H1 (cell line): ENCODE measurements around the gene TBC1D4. TPM values are rescaled to one million over a fixed set of nuclear protein-coding genes. Genes with fewer than 3 reads are reported as not detected.

ENCODE experiments used
- CTCF ChIA-PET: fragments of 300-600 bp; sonication (Branson Sonifier 250); formaldehyde crosslinking; loops from one replicate; lab custom pipeline; 2021; ENCODE audit not compliant: partially characterized antibody; lab: Charles Lee
- POLR2A ChIA-PET: fragments of 300-600 bp; sonication (Branson Sonifier 250); formaldehyde crosslinking; loops from one replicate; lab custom pipeline; 2021; ENCODE audit warnings: inconsistent platforms; ENCODE audit not compliant: partially characterized antibody; lab: Charles Lee
- DNase-seq, 2 experiments: peaks; one replicate each; pipeline versions ENCODE4 v3.0.0 to v3.0.0-alpha.2; 2010 to 2022; ENCODE audit warnings: low spot score in 2 of 2, low read depth in 1 of 2, mixed read lengths in 1 of 2
- FAIRE-seq: peaks from 2 replicates; lab custom pipeline; 2011; peaks lifted over from hg19 to GRCh38; lab: Jason Lieb, UNC
- H2AFZ ChIP-seq: 2 replicates; pipeline ENCODE4 v1.8.1; 2012; ENCODE audit warnings: low read length, inconsistent platforms
- H2AK5ac ChIP-seq: 2 replicates; pipeline ENCODE4 v1.6.1; 2013; ENCODE audit warnings: low read depth, low read length
- H2BK120ac ChIP-seq: replicated peaks from 2 replicates; pipeline ENCODE3; 2013; ENCODE audit warnings: low read depth, low read length, inconsistent platforms
- H2BK12ac ChIP-seq: 2 replicates; pipeline ENCODE4 v1.6.1; 2013; ENCODE audit warnings: low read depth, low read length
- H2BK15ac ChIP-seq: 2 replicates; pipeline ENCODE4 v1.6.1; 2013; ENCODE audit warnings: low read length
- H2BK20ac ChIP-seq: 2 replicates; pipeline ENCODE4 v1.6.1; 2013; ENCODE audit warnings: low read length
- H2BK5ac ChIP-seq: 2 replicates; pipeline ENCODE4 v1.6.1; 2013; ENCODE audit warnings: low read depth, low read length
- H3K14ac ChIP-seq: 2 replicates; pipeline ENCODE4 v1.6.1; 2013; ENCODE audit warnings: inconsistent platforms; ENCODE audit not compliant: insufficient read length
- H3K18ac ChIP-seq: 2 replicates; pipeline ENCODE4 v1.6.1; 2013; ENCODE audit warnings: low read length; ENCODE audit errors: extremely low read depth
- H3K23ac ChIP-seq: 2 replicates; pipeline ENCODE4 v1.6.1; 2013; ENCODE audit warnings: inconsistent platforms; ENCODE audit not compliant: insufficient read length
- H3K23me2 ChIP-seq: 2 replicates; pipeline ENCODE4 v1.6.1; 2013; ENCODE audit warnings: low read depth, low read length
- H3K27ac ChIP-seq: 2 replicates; pipeline ENCODE4 v1.6.1; 2011; ENCODE audit warnings: low read depth, low read length, inconsistent platforms
- H3K27me3 ChIP-seq, 4 experiments: replicated peaks in 1 of 4; 1 replicate in 1 of 4; 2 replicates in 3 of 4; pipeline versions ENCODE4 v1.6.1 to v1.8.1; 2011 to 2013; ENCODE audit warnings: low read length in 3 of 4, mild to moderate bottlenecking in 3 of 4, inconsistent platforms in 2 of 4, mixed read lengths in 2 of 4, moderate library complexity in 1 of 4; ENCODE audit not compliant: control insufficient read depth in 3 of 4, insufficient read depth in 3 of 4; ENCODE audit errors: extremely low read depth in 1 of 4
- H3K36me3 ChIP-seq, 4 experiments: 2 replicates each; pipeline versions ENCODE4 v1.6.1 to v1.8.1; 2011 to 2013; ENCODE audit warnings: mild to moderate bottlenecking in 4 of 4, low read length in 3 of 4, moderate library complexity in 2 of 4, control low read depth in 1 of 4, inconsistent platforms in 1 of 4; ENCODE audit not compliant: insufficient read depth in 4 of 4, control insufficient read depth in 2 of 4
- H3K4ac ChIP-seq: replicated peaks from 2 replicates; pipeline ENCODE3; 2013; ENCODE audit warnings: low read length, low read depth, mixed read lengths, inconsistent platforms; ENCODE audit not compliant: insufficient read length
- H3K4me1 ChIP-seq, 4 experiments: replicated peaks in 1 of 4; 1 replicate in 1 of 4; 2 replicates in 3 of 4; pipeline versions ENCODE4 v1.6.1 to v1.8.1; 2011 to 2013; ENCODE audit warnings: low read length in 3 of 4, inconsistent platforms in 2 of 4, mixed read lengths in 1 of 4; ENCODE audit not compliant: insufficient read depth in 4 of 4, control insufficient read depth in 3 of 4
- H3K4me2 ChIP-seq, 2 experiments: 2 replicates each; pipeline versions ENCODE4 v1.6.1 to v1.8.1; 2011 to 2013; ENCODE audit warnings: low read depth in 2 of 2, low read length in 2 of 2, control low read depth in 1 of 2, inconsistent platforms in 1 of 2, mild to moderate bottlenecking in 1 of 2; ENCODE audit not compliant: insufficient read depth in 1 of 2
- H3K4me3 ChIP-seq, 4 experiments: fragments of 200-600, 300-600 bp in 1 of 4; sonication (generic), shearing (Covaris generic), sonication (Bioruptor Twin) in 1 of 4; 2 replicates each; pipeline versions ENCODE4 v1.5.1 to v1.8.1; 2011 to 2016; ENCODE audit warnings: low read length in 4 of 4, low read depth in 3 of 4, control low read depth in 2 of 4, inconsistent platforms in 2 of 4, mild to moderate bottlenecking in 2 of 4, mixed read lengths in 1 of 4, moderate library complexity in 1 of 4; ENCODE audit not compliant: insufficient read depth in 2 of 4; ENCODE audit errors: extremely low read depth in 1 of 4
- H3K56ac ChIP-seq: replicated peaks from 2 replicates; pipeline ENCODE3; 2013; ENCODE audit warnings: low read depth, mild to moderate bottlenecking, mixed read lengths, low read length, inconsistent platforms; ENCODE audit not compliant: insufficient read length
- H3K79me1 ChIP-seq: 2 replicates; pipeline ENCODE4 v1.6.1; 2013; ENCODE audit warnings: low read depth, low read length, control low read depth
- H3K79me2 ChIP-seq, 2 experiments: 2 replicates each; pipeline versions ENCODE4 v1.6.1 to v1.8.1; 2012 to 2013; ENCODE audit warnings: low read length in 2 of 2, mild to moderate bottlenecking in 2 of 2, inconsistent platforms in 1 of 2; ENCODE audit not compliant: insufficient read depth in 2 of 2, control insufficient read depth in 1 of 2
- H3K9ac ChIP-seq, 4 experiments: replicated peaks in 1 of 4; 1 replicate in 1 of 4; 2 replicates in 3 of 4; pipeline versions ENCODE4 v1.6.1 to v1.8.1; 2011 to 2013; ENCODE audit warnings: low read depth in 3 of 4, low read length in 3 of 4, control low read depth in 2 of 4, mild to moderate bottlenecking in 2 of 4, moderate library complexity in 2 of 4, inconsistent platforms in 1 of 4; ENCODE audit errors: extremely low read depth in 1 of 4
- H3K9me3 ChIP-seq, 2 experiments: 2 replicates each; pipeline versions ENCODE4 v1.6.1 to v1.8.1; 2012 to 2013; ENCODE audit warnings: mild to moderate bottlenecking in 2 of 2, moderate library complexity in 2 of 2, control low read depth in 1 of 2, inconsistent platforms in 1 of 2, low read depth in 1 of 2, low read length in 1 of 2, mixed read lengths in 1 of 2; ENCODE audit not compliant: insufficient read depth in 2 of 2
- H4K20me1 ChIP-seq, 2 experiments: replicated peaks in 1 of 2; 2 replicates each; pipeline versions ENCODE3 to v1.8.1; 2011 to 2013; ENCODE audit warnings: inconsistent platforms in 2 of 2, low read length in 2 of 2, mild to moderate bottlenecking in 1 of 2; ENCODE audit not compliant: insufficient read depth in 2 of 2, control insufficient read depth in 1 of 2
- H4K5ac ChIP-seq: 2 replicates; pipeline ENCODE4 v1.6.1; 2013; ENCODE audit warnings: low read length, low read depth, mixed read lengths, inconsistent platforms; ENCODE audit not compliant: insufficient read length
- H4K8ac ChIP-seq: 2 replicates; pipeline ENCODE4 v1.8.0; 2013; ENCODE audit warnings: mild to moderate bottlenecking, moderate library complexity, low read length, inconsistent platforms; ENCODE audit not compliant: insufficient read depth; ENCODE audit errors: extremely low read depth
- H4K91ac ChIP-seq: replicated peaks from 2 replicates; pipeline ENCODE3; 2013; ENCODE audit warnings: low read length, mixed read lengths, inconsistent platforms; ENCODE audit not compliant: insufficient read length
- BCL11A ChIP-seq, 2 experiments: IDR thresholded peaks; one replicate each; pipeline ENCODE4 v1.6.1; 2011; ENCODE audit warnings: low read depth in 2 of 2, low read length in 2 of 2, mild to moderate bottlenecking in 2 of 2
- CBX5 ChIP-seq: fragments of 300-800, 300-1000 bp; sonication (generic); IDR thresholded peaks from 2 replicates; pipeline ENCODE4 v1.7.1; 2016; ENCODE audit warnings: antibody characterized with exemption, low read length, low read depth
- CTBP2 ChIP-seq: IDR thresholded peaks from 2 replicates; pipeline ENCODE4 v1.7.0; 2011; ENCODE audit warnings: borderline replicate concordance, mild to moderate bottlenecking, moderate library complexity, mixed read lengths, low read length; ENCODE audit not compliant: insufficient read depth, insufficient read length
- EGR1 ChIP-seq: IDR thresholded peaks from 2 replicates; pipeline ENCODE4 v1.6.1; 2011; ENCODE audit warnings: low read depth, low read length, borderline replicate concordance
- EP300 ChIP-seq, 2 experiments: IDR thresholded peaks; 1 replicate in 1 of 2; 2 replicates in 1 of 2; pipeline ENCODE4 v1.6.1; 2011 to 2012; ENCODE audit warnings: low read depth in 2 of 2, low read length in 2 of 2, mild to moderate bottlenecking in 2 of 2, borderline replicate concordance in 1 of 2, inconsistent platforms in 1 of 2, moderate library complexity in 1 of 2
- FOSL1 ChIP-seq: IDR thresholded peaks from 2 replicates; pipeline ENCODE4 v1.6.1; 2011; ENCODE audit warnings: mild to moderate bottlenecking, low read depth, low read length, moderate library complexity; ENCODE audit not compliant: insufficient read depth
- HDAC2 ChIP-seq, 2 experiments: fragments of 300-600 bp in 1 of 2; sonication (generic) in 1 of 2; IDR thresholded peaks; 2 replicates each; pipeline ENCODE4 v1.6.1; 2011 to 2012; ENCODE audit warnings: low read depth in 2 of 2, low read length in 2 of 2, mild to moderate bottlenecking in 2 of 2, moderate library complexity in 2 of 2, borderline replicate concordance in 1 of 2, inconsistent platforms in 1 of 2
- SIN3A ChIP-seq, 2 experiments: IDR thresholded peaks in 1 of 2; conservative IDR thresholded peaks in 1 of 2; 2 replicates each; pipeline ENCODE4 v1.6.1; 2011 to 2012; ENCODE audit warnings: low read length in 2 of 2, improper control_type of control experiment in 1 of 2, low read depth in 1 of 2, mild to moderate bottlenecking in 1 of 2
- WGBS, 2 experiments: shearing (Covaris generic) in 1 of 2; methylation state at CpG; one replicate each; pipeline versions ENCODE4 v1.1.6 to v1.1.7; 2013 to 2015; ENCODE audit warnings: low lambda C conversion rate in 2 of 2, mixed read lengths in 2 of 2, inconsistent platforms in 1 of 2, low coverage in 1 of 2, missing lambda C conversion rate in 1 of 2; ENCODE audit not compliant: insufficient replicate concordance in 2 of 2, insufficient coverage in 1 of 2, insufficient read length in 1 of 2; ENCODE audit errors: extremely low coverage in 1 of 2, missing lambda C conversion rate in 1 of 2; 5-methylcytosine and 5-hydroxymethylcytosine counted together
- polyA plus RNA-seq, 7 experiments: library from polyadenylated mRNA; depleted of rRNA in 3 of 7; stranded (reverse) in 5 of 7; unstranded in 2 of 7; fragments of >200 nt in 5 of 7; fragments of 200-250 nt in 2 of 7; gene quantifications; 1 replicate in 5 of 7; 2 replicates in 1 of 7; 4 replicates in 1 of 7; pipeline versions ENCODE4 v1.2.1 to v1.2.3, GENCODE V29; 2011 to 2013; ENCODE audit warnings: missing spikeins in 2 of 7, mixed read lengths in 2 of 7
- total RNA-seq: library from RNA; stranded (reverse); fragmentation: NEBNext Ultra II Directional; extraction: Animal tissue kit (Norgen Biotek cat#: 25700); gene quantifications from 2 replicates; pipeline ENCODE4 v1.2.1, GENCODE V29; 2021

TBC1D4 gene
- total and polyA plus RNA-seq, 2 of the 8 experiments (the other 6 are each of a cell fraction or from before 2014, with no cell fraction given) = 16.7 to 39.0 TPM

GRCh38 chr13:75236774-75237173 lies 245.2 kb downstream of the TBC1D4 start:
- WGBS, 2 experiments = 97% methylated on average over 3 of the region's 3 CpGs; no CpG with 5 or more reads in 1 of the 2 experiments

More at GRCh38 chr13:75236774-75237173, 245.2 kb downstream of the TBC1D4 start:
- no peaks in the 10 kb centered on the region for H3K36me3 ChIP-seq
- no peaks in the 10 kb centered on the region for H3K79me1 ChIP-seq
- peaks cover 0 to 3% of the 10 kb centered on the region in 2 experiments; a peak in 1 of 4 replicates for H3K9me3 ChIP-seq
- no peak overlapping the region for H4K8ac ChIP-seq
- no peaks in the 10 kb centered on the region for H3K27me3 ChIP-seq
- no peaks in the 10 kb centered on the region for H3K79me2 ChIP-seq
- no peaks in the 10 kb centered on the region for H3K23me2 ChIP-seq
- no peaks in the 10 kb centered on the region for H4K20me1 ChIP-seq
- no peak overlapping the region for H3K27ac ChIP-seq
- no peaks in the 10 kb centered on the region for H3K4me1 ChIP-seq
- ChIA-PET POLR2A (interaction anchor here (0.6 kb wide), 1 partner anchor 250 kb away, joined by 4 read pairs; no protein-coding TSS in a partner anchor), CTCF (interaction anchor here (0.6 kb wide), 1 partner anchor 685 kb away, joined by 3 read pairs; no protein-coding TSS in a partner anchor)
- no peak overlapping the region for H2BK15ac ChIP-seq
- no peak overlapping the region for H2BK120ac ChIP-seq
- TF ChIP-seq HDAC2 (IDR thresholded peaks at IDR 0.05; ENCODE audit: borderline replicate concordance in 1 of 2, low read depth in 2 of 2, low read length in 2 of 2) (no peak), EGR1 (no peak), FOSL1 (no peak), BCL11A (IDR thresholded peaks at IDR 0.05; ENCODE audit: low read depth in 2 of 2, low read length in 2 of 2) (no peak), EP300 (IDR thresholded peaks at IDR 0.05; ENCODE audit: borderline replicate concordance in 1 of 2, low read depth in 2 of 2, low read length in 2 of 2) (no peak), SIN3A (conservative IDR thresholded peaks at IDR 0.05 in 1 of 2, IDR thresholded peaks at IDR 0.05 in 1 of 2; ENCODE audit: low read depth in 1 of 2, low read length in 2 of 2) (no peak), CTBP2 (no peak), CBX5 (no peak)
- no peak overlapping the region for H3K4me2 ChIP-seq
- no peak overlapping the region for H3K56ac ChIP-seq
- no peak overlapping the region for H2BK5ac ChIP-seq
- H3K14ac ChIP-seq = no peak overlapping the region
- H3K23ac ChIP-seq = no peak overlapping the region
- no peak overlapping the region for H2BK12ac ChIP-seq
- no peak overlapping the region for H3K9ac ChIP-seq
- DNase-seq (no peak), FAIRE-seq (no peak)
- H2AK5ac ChIP-seq = no peak overlapping the region
- no peak overlapping the region for H4K91ac ChIP-seq
- H3K4me3 ChIP-seq = no peak overlapping the region
- H3K4ac ChIP-seq = no peak overlapping the region
- H2AFZ ChIP-seq = no peak overlapping the region
- no peak overlapping the region for H3K18ac ChIP-seq
- H4K5ac ChIP-seq = no peak overlapping the region
- no peak overlapping the region for H2BK20ac ChIP-seq
